ENCODE data around the gene ATP6V1B1. TPM values are rescaled to one million over a fixed set of nuclear protein-coding genes. Genes with fewer than 3 reads are reported as not detected.

Gene ATP6V1B1
- total and polyA plus RNA-seq, 2 experiments from 2014 or later, result not detected

- H3K79me2 ChIP-seq (replicated peaks; ENCODE audit: insufficient read depth), result no peaks in the 10 kb centered on the region
- H3K27ac ChIP-seq (ENCODE audit: low read depth), result no peak overlapping the region
- no peak for TF ChIP-seq EZH2phosphoT487 (IDR thresholded peaks at IDR 0.05; ENCODE audit: unreplicated experiment)
- TF ChIP-seq EZH2 (IDR thresholded peaks at IDR 0.05; ENCODE audit: low read depth, unreplicated experiment), result peak; percentile 19
- TF ChIP-seq CREB1 (CRISPR knock-in tag; IDR thresholded peaks at IDR 0.05; ENCODE audit: low read depth), result no peak
- TF ChIP-seq CTCF (conservative IDR thresholded peaks at IDR 0.05; ENCODE audit: low read depth in 2 of 2), result peak; percentile 90 to 95
- no peak overlapping the region for H3K4me2 ChIP-seq
- H3K27me3 Mint-ChIP-seq (ENCODE audit: insufficient read depth, low read depth, poor library complexity), result peaks cover 41% of the 10 kb centered on the region
- H3K4me3 ChIP-seq, result no peak overlapping the region
- no peaks in the 10 kb centered on the region for H3K9me2 ChIP-seq (ENCODE audit: insufficient read depth)
- no peaks in the 10 kb centered on the region for H3K9me3 Mint-ChIP-seq
- H4K20me1 ChIP-seq (replicated peaks; ENCODE audit: insufficient read depth), result no peaks in the 10 kb centered on the region
- H3K4me1 Mint-ChIP-seq, result peaks cover 25% of the 10 kb centered on the region
- no peak overlapping the region for H3K27ac Mint-ChIP-seq
- H2AFZ ChIP-seq, result no peak overlapping the region
- no peaks in the 10 kb centered on the region for H3K36me3 ChIP-seq (ENCODE audit: insufficient read depth)
- no peaks in the 10 kb centered on the region for H3F3A ChIP-seq (replicated peaks; ENCODE audit: low read depth)
- peaks cover 73% of the 10 kb centered on the region for H3K27me3 ChIP-seq (ENCODE audit: insufficient read depth)
- H3K36me3 Mint-ChIP-seq (ENCODE audit: low read depth), result no peaks in the 10 kb centered on the region
- H3K4me1 ChIP-seq (ENCODE audit: insufficient read depth), result peaks cover 11% of the 10 kb centered on the region
- ATAC-seq, result peak; percentile 51
- no peak overlapping the region; the same call in 2 of the 3 replicates for H3K4me3 Mint-ChIP-seq
- peak; percentile 86 for DNase-seq (ENCODE audit: low spot score)
Measured at GRCh38 chr2:70946832-70947442, 11.2 kb downstream of the ATP6V1B1 start.

- Histone ChIP-seq H3K9me2 (ENCODE audit: insufficient read depth) (no peaks in the 10 kb centered on the region), H3K27ac (ENCODE audit: low read depth) (no peak overlapping the region), H3F3A (replicated peaks; ENCODE audit: low read depth) (no peaks in the 10 kb centered on the region), H3K27me3 (ENCODE audit: insufficient read depth) (peaks cover 66% of the 10 kb centered on the region), H2AFZ (no peak overlapping the region), H3K36me3 (ENCODE audit: insufficient read depth) (no peaks in the 10 kb centered on the region), H3K4me1 (ENCODE audit: insufficient read depth) (peaks cover 11% of the 10 kb centered on the region), H3K4me3 (peak overlapping the region; percentile 51; the same call in 1 of the 2 replicates), H3K4me2 (peak overlapping the region; percentile 86; the same call in 1 of the 2 replicates), H4K20me1 (replicated peaks; ENCODE audit: insufficient read depth) (no peaks in the 10 kb centered on the region), H3K79me2 (replicated peaks; ENCODE audit: insufficient read depth) (no peaks in the 10 kb centered on the region)
- DNase-seq (ENCODE audit: low spot score) (no peak), ATAC-seq (peak; percentile 19)
- Mint-ChIP-seq H3K9me3 (no peaks in the 10 kb centered on the region), H3K27ac (no peak overlapping the region), H3K4me1 (peaks cover 23% of the 10 kb centered on the region), H3K27me3 (ENCODE audit: insufficient read depth, low read depth, poor library complexity) (peaks cover 36% of the 10 kb centered on the region), H3K4me3 (peak overlapping the region; percentile 69), H3K36me3 (ENCODE audit: low read depth) (no peaks in the 10 kb centered on the region)
- TF ChIP-seq REST (IDR thresholded peaks at IDR 0.05; ENCODE audit: unreplicated experiment) (no peak), NANOG (IDR thresholded peaks at IDR 0.05; ENCODE audit: borderline replicate concordance) (no peak), ZNF114 (CRISPR knock-in tag; IDR thresholded peaks at IDR 0.05) (no peak), EZH2 (IDR thresholded peaks at IDR 0.05; ENCODE audit: low read depth, unreplicated experiment) (no peak), CREB1 (CRISPR knock-in tag; IDR thresholded peaks at IDR 0.05; ENCODE audit: low read depth) (no peak), POLR2AphosphoS5 (IDR thresholded peaks at IDR 0.05; ENCODE audit: low read depth) (no peak), ZNF331 (CRISPR knock-in tag; IDR thresholded peaks at IDR 0.05; ENCODE audit: low read depth) (no peak), JUNB (IDR thresholded peaks at IDR 0.05; ENCODE audit: unreplicated experiment) (no peak), EZH2phosphoT487 (IDR thresholded peaks at IDR 0.05; ENCODE audit: unreplicated experiment) (no peak), ETS1 (IDR thresholded peaks at IDR 0.05) (no peak), STAT1 (IDR thresholded peaks at IDR 0.05; ENCODE audit: unreplicated experiment) (no peak)
Measured at GRCh38 chr2:70947556-70948184, 12.0 kb downstream of the ATP6V1B1 start.
